ENCODE results near the gene SLC9A9. TPM values are rescaled to one million over a fixed set of nuclear protein-coding genes. Genes with fewer than 3 reads are reported as not detected.
"Not testable (repeated sequence)": the region's sequence is repeated elsewhere in the genome, so short reads cannot be mapped to it uniquely, and the experiment has no call there.

Gene SLC9A9
- polyA plus RNA-seq, 1 experiment = 13.4 TPM

DNA sequence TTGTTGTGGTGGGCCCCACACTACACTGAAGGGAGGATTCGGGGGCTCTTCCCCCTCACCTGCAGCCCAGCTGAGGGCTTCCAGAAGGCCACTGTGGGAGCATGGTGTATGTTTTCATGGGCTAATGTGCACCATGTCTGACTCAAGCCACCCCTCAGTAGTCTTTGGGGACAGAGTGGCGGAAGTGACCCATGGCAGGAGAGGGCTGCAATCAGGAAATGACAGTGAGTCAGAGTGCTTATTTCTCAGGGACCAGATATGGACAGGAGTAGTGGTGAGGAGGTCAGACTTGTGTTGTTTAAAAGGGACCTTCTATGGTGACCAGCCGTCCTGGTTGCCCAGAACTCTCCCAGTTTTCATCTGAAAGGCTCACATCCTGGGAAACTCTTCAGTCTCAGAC, 32.8 kb upstream of the SLC9A9 start:
- TF ChIP-seq, protein P1, sequence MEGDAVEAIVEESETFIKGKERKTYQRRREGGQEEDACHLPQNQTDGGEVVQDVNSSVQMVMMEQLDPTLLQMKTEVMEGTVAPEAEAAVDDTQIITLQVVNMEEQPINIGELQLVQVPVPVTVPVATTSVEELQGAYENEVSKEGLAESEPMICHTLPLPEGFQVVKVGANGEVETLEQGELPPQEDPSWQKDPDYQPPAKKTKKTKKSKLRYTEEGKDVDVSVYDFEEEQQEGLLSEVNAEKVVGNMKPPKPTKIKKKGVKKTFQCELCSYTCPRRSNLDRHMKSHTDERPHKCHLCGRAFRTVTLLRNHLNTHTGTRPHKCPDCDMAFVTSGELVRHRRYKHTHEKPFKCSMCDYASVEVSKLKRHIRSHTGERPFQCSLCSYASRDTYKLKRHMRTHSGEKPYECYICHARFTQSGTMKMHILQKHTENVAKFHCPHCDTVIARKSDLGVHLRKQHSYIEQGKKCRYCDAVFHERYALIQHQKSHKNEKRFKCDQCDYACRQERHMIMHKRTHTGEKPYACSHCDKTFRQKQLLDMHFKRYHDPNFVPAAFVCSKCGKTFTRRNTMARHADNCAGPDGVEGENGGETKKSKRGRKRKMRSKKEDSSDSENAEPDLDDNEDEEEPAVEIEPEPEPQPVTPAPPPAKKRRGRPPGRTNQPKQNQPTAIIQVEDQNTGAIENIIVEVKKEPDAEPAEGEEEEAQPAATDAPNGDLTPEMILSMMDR (IDR thresholded peaks at IDR 0.05; ENCODE audit: low read depth, low read length) = no peak
- POLR2A ChIA-PET = no interaction called here
- H3K27me3 ChIP-seq (ENCODE audit: control insufficient read depth, insufficient read depth, low read length) = no peaks in the 10 kb centered on the region
- no peak overlapping the region for H3K27ac ChIP-seq (ENCODE audit: low read depth, low read length)
- no peak overlapping the region for H3K4me3 ChIP-seq (ENCODE audit: low read depth, low read length)
- no peaks in the 10 kb centered on the region for H3K9me3 ChIP-seq (ENCODE audit: control insufficient read depth, insufficient read depth, low read length)
- CTCF ChIA-PET = no interaction called here
- no peak for DNase-seq (ENCODE audit: low read depth, low spot score)

DNA sequence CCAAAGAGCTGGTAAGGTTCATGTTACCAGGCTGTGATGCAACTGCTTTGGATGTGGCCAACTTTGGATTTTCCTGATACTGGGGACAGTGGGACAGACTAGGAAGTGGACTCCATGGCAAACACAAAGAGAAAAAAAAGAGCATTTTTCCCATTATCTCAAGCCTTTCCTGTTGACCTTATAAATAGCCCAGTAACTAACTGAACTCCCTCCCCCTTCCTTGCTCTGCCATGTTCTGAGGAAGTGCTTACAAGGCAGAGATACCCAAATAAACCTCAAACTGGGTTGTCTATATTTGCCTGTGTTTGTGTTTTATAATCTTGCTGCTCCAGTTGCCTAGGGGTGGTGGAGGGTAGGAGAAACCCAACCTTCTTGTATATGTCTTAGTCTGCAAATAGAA, 27.3 kb upstream of the SLC9A9 start:
- TF ChIP-seq, protein P1 (IDR thresholded peaks at IDR 0.05; ENCODE audit: low read depth, low read length) = no peak
- DNase-seq (ENCODE audit: low read depth, low spot score) = no peak
- Histone ChIP-seq H3K27me3 (ENCODE audit: control insufficient read depth, insufficient read depth, low read length) (no peaks in the 10 kb centered on the region), H3K27ac (ENCODE audit: low read depth, low read length) (no peak overlapping the region), H3K4me3 (ENCODE audit: low read depth, low read length) (no peak overlapping the region), H3K9me3 (ENCODE audit: control insufficient read depth, insufficient read depth, low read length) (no peaks in the 10 kb centered on the region)
- ChIA-PET POLR2A (no interaction called here), CTCF (no interaction called here)

DNA sequence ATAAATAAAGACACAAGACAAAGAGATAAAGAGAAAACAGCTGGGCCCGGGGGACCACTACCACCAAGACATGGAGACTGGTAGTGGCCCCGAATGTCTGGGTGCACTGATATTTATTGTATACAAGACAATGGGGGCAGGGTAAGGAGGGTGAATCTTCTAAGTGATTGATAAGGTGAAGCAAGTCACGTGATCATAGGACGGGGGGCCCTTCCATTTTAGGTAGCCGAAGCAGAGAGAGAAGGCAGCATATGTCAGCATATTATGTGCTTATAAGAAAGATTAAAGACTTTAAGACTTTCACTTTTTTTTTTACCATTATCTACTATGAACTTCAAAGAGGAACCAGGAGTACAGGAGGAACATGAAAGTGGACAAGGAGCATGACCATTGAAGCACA, 25.3 kb upstream of the SLC9A9 start:
- H3K4me3 ChIP-seq (ENCODE audit: low read depth, low read length); H3K27ac ChIP-seq (ENCODE audit: low read depth, low read length); H3K27me3 ChIP-seq (ENCODE audit: control insufficient read depth, insufficient read depth, low read length); H3K9me3 ChIP-seq (ENCODE audit: control insufficient read depth, insufficient read depth, low read length); POLR2A ChIA-PET; CTCF ChIA-PET; DNase-seq (ENCODE audit: low read depth, low spot score): not testable (repeated sequence)

DNA sequence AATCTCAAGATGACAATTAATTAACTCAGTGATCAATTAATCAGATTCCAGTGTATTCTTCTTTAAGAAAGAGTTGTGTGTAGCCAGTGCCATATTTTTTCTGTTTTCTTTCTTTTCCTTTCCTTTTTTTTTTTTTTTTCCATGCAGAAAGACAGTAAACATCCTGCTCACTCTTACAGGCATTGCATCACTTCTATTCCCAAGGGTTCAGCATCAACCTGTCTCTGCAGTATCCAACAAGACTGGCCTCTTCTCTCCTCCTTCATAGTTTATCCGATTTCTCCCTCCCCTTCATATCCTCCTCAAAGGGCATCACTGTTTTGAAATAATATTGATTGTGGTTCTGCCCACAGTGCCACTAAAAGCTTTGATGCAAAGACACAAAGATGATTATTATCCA, 17.0 kb upstream of the SLC9A9 start:
- ChIA-PET CTCF (interaction anchor here (0.6 to 0.7 kb wide), 2 partner anchors 17 to 30 kb away, joined by 3 to 4 read pairs; no protein-coding TSS in a partner anchor), POLR2A (no interaction called here)
- Histone ChIP-seq H3K27ac (ENCODE audit: low read depth, low read length) (no peak overlapping the region), H3K27me3 (ENCODE audit: control insufficient read depth, insufficient read depth, low read length) (no peaks in the 10 kb centered on the region), H3K4me3 (ENCODE audit: low read depth, low read length) (no peak overlapping the region), H3K9me3 (ENCODE audit: control insufficient read depth, insufficient read depth, low read length) (no peaks in the 10 kb centered on the region)
- TF ChIP-seq, protein P1 (IDR thresholded peaks at IDR 0.05; ENCODE audit: low read depth, low read length) = no peak
- no peak for DNase-seq (ENCODE audit: low read depth, low spot score)

DNA sequence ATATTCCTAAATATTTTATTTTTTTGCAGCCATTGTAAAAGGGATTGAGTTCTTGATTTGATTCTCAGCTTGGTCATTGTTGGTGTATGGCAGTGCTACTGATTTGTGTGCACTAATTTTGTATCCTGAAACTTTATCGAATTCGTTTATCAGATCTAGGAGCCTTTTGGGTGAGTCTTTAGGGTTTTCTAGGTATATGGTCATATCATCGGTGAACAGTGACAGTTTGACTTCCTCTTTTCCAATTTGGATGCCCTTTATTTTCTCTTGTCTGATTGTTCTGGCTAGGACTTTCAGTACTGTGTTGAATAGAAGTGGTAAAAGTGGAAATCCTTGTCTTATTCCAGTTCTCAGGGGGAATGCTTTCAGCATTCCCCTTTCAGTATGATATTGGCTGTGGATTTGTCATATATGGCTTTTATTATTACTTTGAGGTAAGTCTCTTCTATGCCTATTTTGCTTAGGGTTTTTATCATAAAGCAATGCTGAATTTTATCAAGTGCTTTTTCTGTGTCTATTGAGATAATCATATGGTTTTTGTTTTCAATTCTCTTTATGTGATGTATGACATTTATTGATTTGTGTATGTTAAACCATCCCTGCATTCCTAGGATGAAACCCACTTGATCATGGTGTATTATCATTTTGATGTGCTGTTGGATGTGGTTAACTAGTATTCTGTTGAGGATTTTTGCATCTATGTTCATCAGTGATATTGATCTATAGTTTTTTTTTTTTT, 11.4 kb upstream of the SLC9A9 start:
- Histone ChIP-seq H3K27me3 (ENCODE audit: control insufficient read depth, insufficient read depth, low read length) (no peaks in the 10 kb centered on the region), H3K9me3 (ENCODE audit: control insufficient read depth, insufficient read depth, low read length) (no peaks in the 10 kb centered on the region), H3K4me3 (ENCODE audit: low read depth, low read length) (no peak overlapping the region), H3K27ac (ENCODE audit: low read depth, low read length) (no peak overlapping the region)
- TF ChIP-seq, protein P1 (IDR thresholded peaks at IDR 0.05; ENCODE audit: low read depth, low read length) = no peak
- ChIA-PET CTCF (no interaction called here), POLR2A (no interaction called here)
- no peak for DNase-seq (ENCODE audit: low read depth, low spot score)

Data from AG04450 (cell line).